H9 (cell line): ENCODE data around the gene IQUB. TPM values are rescaled to one million over a fixed set of nuclear protein-coding genes. Genes with fewer than 3 reads are reported as not detected.

Experiments
- DNase-seq: peaks from one replicate; pipeline ENCODE4 v3.0.0-alpha.2; 2017
- H2AFZ ChIP-seq: one replicate; pipeline ENCODE4 v1.6.1; 2013; ENCODE audit warnings: mild to moderate bottlenecking, low read length, control low read depth, moderate library complexity
- H2AK5ac ChIP-seq: 2 replicates; pipeline ENCODE4 v1.6.1; 2013; ENCODE audit warnings: low read length, control low read depth, mixed read lengths; ENCODE audit not compliant: insufficient read length
- H2BK120ac ChIP-seq: one replicate; pipeline ENCODE4 v1.6.1; 2013; ENCODE audit warnings: low read depth, mild to moderate bottlenecking, low read length, control low read depth, inconsistent platforms; ENCODE audit not compliant: poor library complexity, severe bottlenecking
- H2BK12ac ChIP-seq: 2 replicates; pipeline ENCODE4 v1.6.1; 2013; ENCODE audit warnings: low read length, control low read depth, mixed read lengths, low read depth; ENCODE audit not compliant: insufficient read length
- H2BK15ac ChIP-seq: 2 replicates; pipeline ENCODE4 v1.6.1; 2013; ENCODE audit warnings: low read depth, low read length, control low read depth
- H2BK20ac ChIP-seq: one replicate; pipeline ENCODE4 v1.6.1; 2013; ENCODE audit warnings: low read depth, mild to moderate bottlenecking, low read length, control low read depth, inconsistent platforms; ENCODE audit not compliant: poor library complexity, severe bottlenecking
- H2BK5ac ChIP-seq: 2 replicates; pipeline ENCODE4 v1.6.1; 2013; ENCODE audit warnings: low read length, control low read depth, mixed read lengths; ENCODE audit not compliant: insufficient read length
- H3K14ac ChIP-seq: 2 replicates; pipeline ENCODE4 v1.6.1; 2013; ENCODE audit warnings: low read length, control low read depth; ENCODE audit not compliant: insufficient read depth
- H3K18ac ChIP-seq: 2 replicates; pipeline ENCODE4 v1.6.1; 2013; ENCODE audit warnings: low read depth, mild to moderate bottlenecking, mixed read lengths, low read length, control low read depth; ENCODE audit not compliant: insufficient read length
- H3K23ac ChIP-seq: 2 replicates; pipeline ENCODE4 v1.6.1; 2013; ENCODE audit warnings: low read length, control low read depth, mixed read lengths, low read depth; ENCODE audit not compliant: insufficient read length
- H3K23me2 ChIP-seq: 2 replicates; pipeline ENCODE4 v1.6.1; 2013; ENCODE audit warnings: low read depth, mild to moderate bottlenecking, mixed read lengths, low read length, control low read depth; ENCODE audit not compliant: insufficient read length, poor library complexity, severe bottlenecking
- H3K27ac ChIP-seq: 2 replicates; pipeline ENCODE4 v1.5.1; 2013; ENCODE audit warnings: low read length, control low read depth, mixed read lengths, low read depth; ENCODE audit not compliant: insufficient read length
- H3K27me3 ChIP-seq: 2 replicates; pipeline ENCODE4 v1.6.1; 2013; ENCODE audit warnings: low read length, control low read depth, inconsistent platforms; ENCODE audit not compliant: insufficient read depth
- H3K4ac ChIP-seq: 2 replicates; pipeline ENCODE4 v1.6.1; 2013; ENCODE audit warnings: low read depth, mild to moderate bottlenecking, control low read depth, inconsistent platforms, low read length, moderate library complexity
- H3K4me1 ChIP-seq: 2 replicates; pipeline ENCODE4 v1.6.1; 2013; ENCODE audit warnings: low read length, control low read depth, inconsistent platforms; ENCODE audit not compliant: insufficient read depth
- H3K4me2 ChIP-seq: 2 replicates; pipeline ENCODE4 v1.6.1; 2013; ENCODE audit warnings: low read length, control low read depth, mixed read lengths; ENCODE audit not compliant: insufficient read length, insufficient read depth
- H3K56ac ChIP-seq: 2 replicates; pipeline ENCODE4 v1.6.1; 2013; ENCODE audit warnings: low read depth, mild to moderate bottlenecking, mixed read lengths, low read length, control low read depth; ENCODE audit not compliant: insufficient read length
- H3K79me1 ChIP-seq: 2 replicates; pipeline ENCODE4 v1.6.1; 2013; ENCODE audit warnings: low read depth, mild to moderate bottlenecking, moderate library complexity, low read length, control low read depth, inconsistent platforms; ENCODE audit not compliant: insufficient read depth, poor library complexity, severe bottlenecking
- H3K79me2 ChIP-seq: 2 replicates; pipeline ENCODE4 v1.6.1; 2013; ENCODE audit warnings: low read length, control low read depth, inconsistent platforms; ENCODE audit not compliant: insufficient read depth
- H3K9ac ChIP-seq: 2 replicates; pipeline ENCODE4 v1.6.1; 2013; ENCODE audit warnings: low read length, control low read depth, mixed read lengths; ENCODE audit not compliant: insufficient read length; ENCODE audit errors: extremely low read depth
- H3K9me3 ChIP-seq: one replicate; pipeline ENCODE4 v1.6.1; 2013; ENCODE audit warnings: low read depth, low read length, inconsistent platforms; ENCODE audit not compliant: control insufficient read depth
- H3T11ph ChIP-seq: one replicate; pipeline ENCODE4 v1.6.1; 2013; ENCODE audit warnings: mild to moderate bottlenecking, low read length, control low read depth, inconsistent platforms
- H4K20me1 ChIP-seq: one replicate; pipeline ENCODE4 v1.6.1; 2013; ENCODE audit not compliant: control insufficient read depth, insufficient read length, insufficient read depth
- H4K5ac ChIP-seq: 2 replicates; pipeline ENCODE4 v1.6.1; 2013; ENCODE audit warnings: low read depth, mild to moderate bottlenecking, mixed read lengths, low read length, control low read depth; ENCODE audit not compliant: insufficient read length
- H4K8ac ChIP-seq: replicated peaks from 2 replicates; pipeline ENCODE4 v1.6.1; 2013; ENCODE audit warnings: low read length, control low read depth, mixed read lengths, low read depth; ENCODE audit not compliant: insufficient read length
- H4K91ac ChIP-seq: 2 replicates; pipeline ENCODE4 v1.6.1; 2013; ENCODE audit warnings: low read depth, mild to moderate bottlenecking, moderate library complexity, mixed read lengths, low read length, control low read depth; ENCODE audit not compliant: insufficient read length
- H3K27ac Mint-ChIP-seq, 3 experiments: 2 replicates in 2 of 3; 3 replicates in 1 of 3; pipeline ENCODE4 v1.8.0; 2020 to 2021; ENCODE audit warnings: mixed read lengths in 3 of 3, mild to moderate bottlenecking in 1 of 3, moderate library complexity in 1 of 3
- H3K27me3 Mint-ChIP-seq: 2 replicates; pipeline ENCODE4 v1.8.0; 2021; ENCODE audit warnings: low read depth, mild to moderate bottlenecking, moderate library complexity, mixed read lengths
- H3K36me3 Mint-ChIP-seq, 3 experiments: 2 replicates in 2 of 3; 3 replicates in 1 of 3; pipeline ENCODE4 v1.8.0; 2020 to 2021; ENCODE audit warnings: low read depth in 3 of 3, mixed read lengths in 3 of 3; ENCODE audit not compliant: insufficient read depth in 1 of 3
- H3K4me1 Mint-ChIP-seq, 2 experiments: 2 replicates each; pipeline ENCODE4 v1.8.0; 2020; ENCODE audit warnings: mixed read lengths in 2 of 2
- H3K4me3 Mint-ChIP-seq, 2 experiments: 2 replicates in 1 of 2; 3 replicates in 1 of 2; pipeline ENCODE4 v1.8.0; 2020 to 2021; ENCODE audit warnings: mild to moderate bottlenecking in 2 of 2, mixed read lengths in 2 of 2, moderate library complexity in 1 of 2
- H3K9me3 Mint-ChIP-seq, 2 experiments: 2 replicates in 1 of 2; 3 replicates in 1 of 2; pipeline ENCODE4 v1.8.0; 2020; ENCODE audit warnings: mild to moderate bottlenecking in 2 of 2, mixed read lengths in 2 of 2, moderate library complexity in 1 of 2
- CTCF ChIP-seq: fragments of 200-600 bp; sonication (generic); conservative IDR thresholded peaks from 3 replicates; pipeline ENCODE4 v1.8.0; 2021; ENCODE audit warnings: antibody characterized with exemption, mild to moderate bottlenecking
- total RNA-seq: library from RNA; stranded (reverse); gene quantifications from 2 replicates; pipeline ENCODE4 v1.2.1, GENCODE V29; 2021

Gene IQUB
- total RNA-seq, 1 experiment from 2014 or later: 0.28 TPM

- H2BK120ac ChIP-seq: no peak overlapping the region
- no peaks in the 10 kb centered on the region for H3K9me3 ChIP-seq
- no peaks in the 10 kb centered on the region for H4K20me1 ChIP-seq
- no peak overlapping the region for H3K4me3 Mint-ChIP-seq
- no peak overlapping the region for H3K56ac ChIP-seq
- no peak overlapping the region for H3T11ph ChIP-seq
- peaks cover 6% of the 10 kb centered on the region for H3K23me2 ChIP-seq
- no peak overlapping the region for H2AK5ac ChIP-seq
- no peaks in the 10 kb centered on the region for H3K4me1 ChIP-seq
- no peak overlapping the region for H3K18ac ChIP-seq
- no peak overlapping the region for H3K14ac ChIP-seq
- no peak overlapping the region for H2AFZ ChIP-seq
- no peak overlapping the region for H3K23ac ChIP-seq
- H3K9me3 Mint-ChIP-seq: no peaks in the 10 kb centered on the region
- H3K36me3 Mint-ChIP-seq: no peaks in the 10 kb centered on the region
- TF ChIP-seq CTCF: no peak
- no peak overlapping the region for H2BK20ac ChIP-seq
- no peak overlapping the region for H3K4ac ChIP-seq
- no peaks in the 10 kb centered on the region; a peak in 1 of 4 replicates for H3K4me1 Mint-ChIP-seq
- no peak overlapping the region for H2BK5ac ChIP-seq
- H4K5ac ChIP-seq: no peak overlapping the region
- no peak overlapping the region for H2BK15ac ChIP-seq
- no peak for DNase-seq
- no peaks in the 10 kb centered on the region for H3K27me3 ChIP-seq
- H3K4me2 ChIP-seq: no peak overlapping the region
- H4K8ac ChIP-seq: no peak overlapping the region
- H3K79me2 ChIP-seq: no peaks in the 10 kb centered on the region; the same call in 1 of the 2 replicates
- H3K27me3 Mint-ChIP-seq: no peaks in the 10 kb centered on the region
- no peak overlapping the region for H2BK12ac ChIP-seq
- H4K91ac ChIP-seq: no peak overlapping the region
- no peak overlapping the region for H3K27ac ChIP-seq
- H3K27ac Mint-ChIP-seq: no peak overlapping the region
- no peak overlapping the region for H3K9ac ChIP-seq
- no peaks in the 10 kb centered on the region for H3K79me1 ChIP-seq
These were observed 27.7 kb upstream of the IQUB start for GRCh38 chr7:123562121-123562520.
